IMR-90 (cell line): ENCODE data around the gene PKDCC. TPM values are rescaled to one million over a fixed set of nuclear protein-coding genes. Genes with fewer than 3 reads are reported as not detected.

ENCODE experiments used
- ATAC-seq: fragments of 200-7000 bp; cut with Tn5 transposase; 2 replicates; pipeline ENCODE4 v1.9.1; 2020; ENCODE audit warnings: low read depth, mild to moderate bottlenecking, moderate library complexity
- BruUV-seq: library from RNA; stranded (reverse); fragments of 400-500 nt; replicated peaks from 2 replicates; lab custom pipeline; 2021; lab: Mats Ljungman, UMichigan
- CTCF ChIA-PET: fragments of 300-600 bp; formaldehyde crosslinking; extraction: SDS; loops from one replicate; lab custom pipeline; 2021; ENCODE audit warnings: antibody characterized with exemption; lab: Yijun Ruan, JAX
- POLR2A ChIA-PET: fragments of 300-600 bp; sonication (Branson Sonifier 250); formaldehyde crosslinking; loops from one replicate; lab custom pipeline; 2022; ENCODE audit warnings: antibody characterized with exemption; ENCODE audit not compliant: unreplicated experiment; lab: Charles Lee
- DNase-seq: peaks from one replicate; pipeline ENCODE4 v3.0.0; 2013
- H2AFZ ChIP-seq: replicated peaks from 2 replicates; pipeline ENCODE3; 2013; ENCODE audit warnings: low read length, mild to moderate bottlenecking; ENCODE audit not compliant: poor library complexity
- H2AK5ac ChIP-seq: 2 replicates; pipeline ENCODE4 v1.6.1; 2013; ENCODE audit warnings: low read depth, low read length, inconsistent platforms
- H2AK9ac ChIP-seq: replicated peaks from 2 replicates; pipeline ENCODE3; 2013; ENCODE audit warnings: mild to moderate bottlenecking, low read depth, low read length, moderate library complexity; ENCODE audit not compliant: poor library complexity
- H2BK120ac ChIP-seq: 2 replicates; pipeline ENCODE4 v1.6.1; 2013; ENCODE audit warnings: low read depth, low read length, inconsistent platforms
- H2BK15ac ChIP-seq: 3 replicates; pipeline ENCODE4 v1.6.1; 2013; ENCODE audit warnings: low read depth, low read length, inconsistent platforms
- H2BK20ac ChIP-seq: 2 replicates; pipeline ENCODE4 v1.6.1; 2013; ENCODE audit warnings: low read depth, mild to moderate bottlenecking, inconsistent platforms, low read length, moderate library complexity
- H2BK5ac ChIP-seq: 2 replicates; pipeline ENCODE4 v1.6.1; 2013; ENCODE audit warnings: mild to moderate bottlenecking, low read depth, low read length, inconsistent platforms; ENCODE audit not compliant: poor library complexity, severe bottlenecking
- H3K14ac ChIP-seq: replicated peaks from 2 replicates; pipeline ENCODE4 v1.6.1; 2013; ENCODE audit warnings: low read depth, low read length, inconsistent platforms
- H3K18ac ChIP-seq: 2 replicates; pipeline ENCODE4 v1.6.1; 2013; ENCODE audit warnings: low read depth, low read length, control low read depth
- H3K23ac ChIP-seq: 2 replicates; pipeline ENCODE4 v1.6.1; 2013; ENCODE audit warnings: low read depth, low read length, inconsistent platforms
- H3K27ac ChIP-seq: 2 replicates; pipeline ENCODE4 v1.5.1; 2013; ENCODE audit warnings: mild to moderate bottlenecking, control low read depth, low read length; ENCODE audit not compliant: insufficient read depth
- H3K27me3 ChIP-seq: 2 replicates; pipeline ENCODE4 v1.6.1; 2013; ENCODE audit warnings: low read length; ENCODE audit not compliant: control insufficient read depth, insufficient read depth
- H3K36me3 ChIP-seq: 2 replicates; pipeline ENCODE4 v1.6.1; 2013; ENCODE audit warnings: low read length, mixed read lengths; ENCODE audit not compliant: control insufficient read depth, insufficient read depth
- H3K4ac ChIP-seq: 2 replicates; pipeline ENCODE4 v1.6.1; 2013; ENCODE audit warnings: low read depth, low read length, inconsistent platforms
- H3K4me1 ChIP-seq: 2 replicates; pipeline ENCODE4 v1.6.1; 2013; ENCODE audit warnings: low read length, mixed read lengths; ENCODE audit not compliant: control insufficient read depth, insufficient read depth
- H3K4me2 ChIP-seq: 2 replicates; pipeline ENCODE4 v1.6.1; 2013; ENCODE audit warnings: low read depth, mild to moderate bottlenecking, control low read depth, low read length, moderate library complexity
- H3K4me3 ChIP-seq: 2 replicates; pipeline ENCODE4 v1.5.1; 2013; ENCODE audit warnings: low read depth, mild to moderate bottlenecking, control low read depth, low read length, moderate library complexity; ENCODE audit not compliant: insufficient read depth
- H3K56ac ChIP-seq: 2 replicates; pipeline ENCODE4 v1.6.1; 2013; ENCODE audit warnings: low read length, inconsistent platforms; ENCODE audit not compliant: insufficient read depth; ENCODE audit errors: extremely low read depth
- H3K79me1 ChIP-seq, 2 experiments: 2 replicates each; pipeline ENCODE4 v1.6.1; 2013; ENCODE audit warnings: low read length in 2 of 2, inconsistent platforms in 1 of 2, low read depth in 1 of 2
- H3K9ac ChIP-seq: 2 replicates; pipeline ENCODE4 v1.6.1; 2013; ENCODE audit warnings: low read depth, low read length, control low read depth
- H3K9me1 ChIP-seq: 2 replicates; pipeline ENCODE4 v1.6.1; 2013; ENCODE audit warnings: low read length, inconsistent platforms; ENCODE audit not compliant: insufficient read depth
- H3K9me3 ChIP-seq: 2 replicates; pipeline ENCODE4 v1.6.1; 2013; ENCODE audit warnings: low read length; ENCODE audit not compliant: control insufficient read depth, insufficient read depth
- H4K20me1 ChIP-seq: 2 replicates; pipeline ENCODE4 v1.6.1; 2013; ENCODE audit warnings: low read length, inconsistent platforms; ENCODE audit not compliant: insufficient read depth
- H4K5ac ChIP-seq: 2 replicates; pipeline ENCODE4 v1.6.1; 2013; ENCODE audit warnings: mild to moderate bottlenecking, low read depth, low read length, control low read depth
- H4K8ac ChIP-seq, 2 experiments: 2 replicates each; pipeline ENCODE4 v1.6.1; 2013; ENCODE audit warnings: low read depth in 2 of 2, low read length in 2 of 2, control low read depth in 1 of 2, inconsistent platforms in 1 of 2
- H4K91ac ChIP-seq: 2 replicates; pipeline ENCODE4 v1.6.1; 2013; ENCODE audit warnings: low read depth, low read length, inconsistent platforms; ENCODE audit not compliant: insufficient read depth
- CEBPB ChIP-seq: IDR thresholded peaks from 2 replicates; pipeline ENCODE4 v1.6.1; 2012; ENCODE audit warnings: low read depth, low read length, improper control_type of control experiment
- SMC3 ChIP-seq: fragments of 150-350 bp; IDR thresholded peaks from 2 replicates; pipeline ENCODE4 v1.6.1; 2016; ENCODE audit warnings: low read depth, mild to moderate bottlenecking, antibody characterized with exemption, low read length, moderate library complexity
- WGBS, 2 experiments: methylation state at CpG; one replicate each; pipeline versions ENCODE4 v1.1.5 to v1.1.7; 2013; ENCODE audit warnings: missing lambda C conversion rate in 2 of 2; ENCODE audit not compliant: insufficient read length in 1 of 2; ENCODE audit errors: extremely low coverage in 2 of 2; 5-methylcytosine and 5-hydroxymethylcytosine counted together
- dilution Hi-C: fragments of 300-500 bp; cut with HindIII; formaldehyde crosslinking; loops from one replicate; pipeline ENCODE4 v1.14.3; 2018; ENCODE audit warnings: low sequenced_read_pairs; ENCODE audit not compliant: unreplicated experiment
- in situ Hi-C: fragments of 300-500 bp; cut with MboI; formaldehyde crosslinking; loops from 3 replicates; pipeline ENCODE4 v1.14.3; 2019; ENCODE audit warnings: low sequenced_read_pairs, inconsistent platforms, mixed read lengths
- intact Hi-C: fragments of 100-400 bp; cut with micrococcal nuclease; formaldehyde crosslinking; loops from 2 replicates; pipeline ENCODE4 v1.10.0; 2022
- polyA plus RNA-seq, 3 experiments: library from polyadenylated mRNA; depleted of rRNA; stranded (reverse); fragments of >200 nt; gene quantifications; 2 replicates each; pipeline ENCODE4 v1.2.3, GENCODE V29; 2012; ENCODE audit warnings: low replicate concordance in 1 of 3
- total RNA-seq: library from RNA; depleted of rRNA; stranded (reverse); fragments of >200 nt; gene quantifications from 2 replicates; pipeline ENCODE4 v1.2.3, GENCODE V29; 2012

Gene PKDCC
- total and polyA plus RNA-seq, 2 of the 4 experiments (the other 2 are of a cell fraction), result 55.6 to 95.7 TPM

- peak overlapping the region; percentile 26 for H3K23ac ChIP-seq
- no peak overlapping the region for H3K56ac ChIP-seq
- H2BK20ac ChIP-seq, result peak overlapping the region; percentile 21; the same call in 1 of the 2 replicates
- dilution Hi-C loops, result no loop called here
- H2AK9ac ChIP-seq, result peak overlapping the region; percentile 92
- peak overlapping the region; percentile 67 for H3K27ac ChIP-seq
- H3K4me2 ChIP-seq, result peak overlapping the region; percentile 73
- peak overlapping the region; percentile 62 for H2BK120ac ChIP-seq
- peaks cover 25% of the 10 kb centered on the region for H4K20me1 ChIP-seq
- H3K4ac ChIP-seq, result peak overlapping the region; percentile 65
- DNase-seq, result no peak
- H2AK5ac ChIP-seq, result peak overlapping the region; percentile 3; the same call in 1 of the 2 replicates
- H3K4me3 ChIP-seq, result peak overlapping the region; percentile 71
- H4K8ac ChIP-seq, result peak overlapping the region; percentile 29 to 68; a peak in 2 of 4 replicates
- CTCF ChIA-PET, result interaction anchor here (0.5 to 1.2 kb wide), 3 partner anchors 25 to 177 kb away, joined by 3 to 5 read pairs (median 4); no protein-coding TSS in a partner anchor
- intact Hi-C loops, result loop anchor here (2.0 kb wide), 1 partner anchor 112 kb away; no protein-coding TSS in a partner anchor
- H3K79me1 ChIP-seq, result peaks cover 8 to 35% of the 10 kb centered on the region in 2 experiments; a peak in 3 of 4 replicates
- peak overlapping the region; percentile 34; the same call in 1 of the 2 replicates for H3K18ac ChIP-seq
- H3K9me3 ChIP-seq, result no peaks in the 10 kb centered on the region
- POLR2A ChIA-PET, result interaction anchor here (0.6 to 0.7 kb wide), 3 partner anchors 18 to 1962 kb away, joined by 3 to 7 read pairs (median 5); no protein-coding TSS in a partner anchor
- 0% methylated on average over 6 of the region's 39 CpGs; no CpG with 5 or more reads in 1 of the 2 experiments for WGBS, 2 experiments
- peak overlapping the region; percentile 38 for H3K14ac ChIP-seq
- ATAC-seq, result peak; percentile 0; the same call in 1 of the 2 replicates
- H2BK15ac ChIP-seq, result peak overlapping the region; percentile 2; the same call in 2 of the 3 replicates
- BruUV-seq, result no TSS peak
- TF ChIP-seq SMC3, result no peak
- TF ChIP-seq CEBPB, result peak; percentile 69
- H3K36me3 ChIP-seq, result peaks cover 18% of the 10 kb centered on the region; the same call in 1 of the 2 replicates
- H3K9me1 ChIP-seq, result peaks cover 7% of the 10 kb centered on the region
- peak overlapping the region; percentile 94 for H2AFZ ChIP-seq
- peak overlapping the region; percentile 21; the same call in 1 of the 2 replicates for H4K5ac ChIP-seq
- peaks cover 21% of the 10 kb centered on the region for H3K4me1 ChIP-seq
- peaks cover 2% of the 10 kb centered on the region for H3K27me3 ChIP-seq
- peak overlapping the region; percentile 48 for H3K9ac ChIP-seq
- in situ Hi-C loops, result no loop called here
- H2BK5ac ChIP-seq, result peak overlapping the region; percentile 31
- peak overlapping the region; percentile 67 for H4K91ac ChIP-seq
These were observed 868 bp upstream of the PKDCC start for GRCh38 chr2:42046819-42047487.
